ENCODE measurements around the gene C12orf54.
"Not testable (repeated sequence)": the region's sequence is repeated elsewhere in the genome, so short reads cannot be mapped to it uniquely, and the experiment has no call there.

C12orf54 gene

DNA sequence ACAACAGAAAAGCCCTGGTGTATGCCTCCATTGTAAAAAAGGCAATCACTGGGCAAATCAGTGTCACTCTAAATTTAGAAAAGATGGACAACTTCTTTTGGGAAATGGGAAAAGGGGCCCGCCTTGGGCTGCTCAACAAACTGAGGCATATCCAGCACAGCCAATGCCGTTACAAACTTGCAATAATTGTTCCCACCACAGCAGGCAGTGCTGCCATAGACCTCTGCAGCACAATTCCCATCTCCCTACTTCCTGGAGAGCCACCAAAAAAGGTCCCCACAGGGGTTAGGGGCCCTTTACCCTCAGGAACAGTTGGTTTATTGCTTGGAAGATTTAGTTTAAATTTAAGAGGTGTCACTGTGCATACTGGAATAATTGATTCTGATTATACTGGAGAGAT lies 26.7 kb downstream of the C12orf54 start:
- DNase-seq (ENCODE audit: low read depth in 2 of 2) = no peak

GRCh38 chr12:48510111-48510510 lies 27.8 kb downstream of the C12orf54 start:
- no peak for DNase-seq (ENCODE audit: low read depth in 2 of 2)

DNA sequence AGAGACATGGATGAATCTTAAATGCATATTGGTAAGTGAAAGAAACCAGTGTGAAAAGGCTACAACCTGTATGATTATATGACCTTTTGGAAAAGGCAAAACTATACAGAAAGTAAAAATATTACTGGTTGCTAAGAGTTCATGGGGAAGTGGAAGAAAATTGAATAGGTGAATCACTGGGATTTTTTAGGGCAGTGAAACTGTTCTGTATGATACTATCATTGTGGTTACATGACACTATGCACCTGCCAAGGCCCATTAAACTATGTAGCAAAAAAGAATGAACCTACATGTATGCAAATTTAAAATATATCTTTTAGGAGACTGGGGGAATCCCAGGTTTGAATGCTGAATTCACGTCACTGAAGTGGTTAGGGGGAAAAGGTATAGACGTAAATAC lies 30.6 kb downstream of the C12orf54 start:
- DNase-seq (ENCODE audit: low read depth in 2 of 2) = no peak

- DNase-seq (ENCODE audit: low read depth in 2 of 2) = no peak
Measured at GRCh38 chr12:48514728-48515127, 32.4 kb downstream of the C12orf54 start.

- DNase-seq (ENCODE audit: low read depth in 2 of 2) = not testable (repeated sequence)
Measured at GRCh38 chr12:48520381-48520780, 38.1 kb downstream of the C12orf54 start.

DNA sequence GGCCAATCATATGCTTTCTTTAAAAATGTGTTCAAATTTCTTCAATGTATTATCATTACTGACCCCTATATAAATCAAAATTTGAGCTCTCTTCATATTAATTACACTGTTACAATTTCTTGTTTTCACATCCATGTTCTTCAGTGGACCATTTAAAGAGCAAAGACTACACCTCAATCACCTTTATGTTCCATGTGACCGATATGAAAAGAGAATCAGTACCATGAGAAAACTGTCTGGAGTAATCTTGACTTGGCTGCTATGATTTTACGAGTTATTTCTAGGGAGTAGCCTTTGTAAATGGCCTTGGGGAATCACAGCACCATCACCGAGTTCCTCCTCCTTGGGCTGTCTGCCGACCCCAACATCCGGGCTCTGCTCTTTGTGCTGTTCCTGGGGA lies 43.0 kb downstream of the C12orf54 start, which contains the start of gene OR8S1:
OR8S1 (plus strand) TSS at position 301 of the 400 bp plus-strand sequence; CDS start at position 301, 0 bp downstream.
- no peak for DNase-seq (ENCODE audit: low read depth in 2 of 2)

- no peak for DNase-seq (ENCODE audit: low read depth in 2 of 2)
Measured at GRCh38 chr12:48527891-48528670, 45.8 kb downstream of the C12orf54 start.

GRCh38 chr12:48532601-48533000 lies 50.3 kb downstream of the C12orf54 start:
- no peak for DNase-seq (ENCODE audit: low read depth in 2 of 2)

DNA sequence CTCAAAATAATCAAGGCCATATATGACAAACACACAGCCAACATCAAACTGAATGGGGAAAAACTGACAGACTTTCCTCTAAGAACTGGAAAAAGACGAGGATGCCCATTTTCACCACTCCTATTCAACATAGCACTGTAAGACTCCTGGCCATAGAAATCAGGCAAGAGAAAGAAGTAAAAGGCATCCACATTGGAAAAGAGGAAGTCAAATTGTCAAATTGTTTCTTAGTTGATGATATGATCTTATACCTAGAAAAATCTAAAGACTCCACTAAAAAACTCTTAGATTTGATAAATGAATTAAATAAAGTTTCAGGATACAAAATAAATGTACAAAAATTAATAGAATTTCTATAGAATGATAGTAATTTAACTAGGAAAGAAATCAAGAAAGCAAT lies 54.3 kb downstream of the C12orf54 start:
- no peak for DNase-seq (ENCODE audit: low read depth in 2 of 2)

- DNase-seq (ENCODE audit: low read depth in 2 of 2) = peak; percentile 2 to 5
Measured at GRCh38 chr12:48542300-48542928, 60.1 kb downstream of the C12orf54 start.

- DNase-seq (ENCODE audit: low read depth in 2 of 2) = no peak
Measured at GRCh38 chr12:48545833-48546469, 63.7 kb downstream of the C12orf54 start.
